ENCODE data around the gene TBX1. TPM values are rescaled to one million over a fixed set of nuclear protein-coding genes. Genes with fewer than 3 reads are reported as not detected.

TBX1 gene
- polyA plus RNA-seq, 3 donors = 0.25 to 0.95 (median 0.67) TPM

- no peak for DNase-seq (ENCODE audit: extremely low read depth in 1 of 11, low read depth in 9 of 11, low spot score in 4 of 11)
These were observed 1.0 kb upstream of the TBX1 start for GRCh38 chr22:19759427-19760057.

- no peak for DNase-seq (ENCODE audit: extremely low read depth in 1 of 11, low read depth in 9 of 11, low spot score in 4 of 11)
These were observed 560 bp downstream of the TBX1 start for GRCh38 chr22:19760951-19761724.

DNA sequence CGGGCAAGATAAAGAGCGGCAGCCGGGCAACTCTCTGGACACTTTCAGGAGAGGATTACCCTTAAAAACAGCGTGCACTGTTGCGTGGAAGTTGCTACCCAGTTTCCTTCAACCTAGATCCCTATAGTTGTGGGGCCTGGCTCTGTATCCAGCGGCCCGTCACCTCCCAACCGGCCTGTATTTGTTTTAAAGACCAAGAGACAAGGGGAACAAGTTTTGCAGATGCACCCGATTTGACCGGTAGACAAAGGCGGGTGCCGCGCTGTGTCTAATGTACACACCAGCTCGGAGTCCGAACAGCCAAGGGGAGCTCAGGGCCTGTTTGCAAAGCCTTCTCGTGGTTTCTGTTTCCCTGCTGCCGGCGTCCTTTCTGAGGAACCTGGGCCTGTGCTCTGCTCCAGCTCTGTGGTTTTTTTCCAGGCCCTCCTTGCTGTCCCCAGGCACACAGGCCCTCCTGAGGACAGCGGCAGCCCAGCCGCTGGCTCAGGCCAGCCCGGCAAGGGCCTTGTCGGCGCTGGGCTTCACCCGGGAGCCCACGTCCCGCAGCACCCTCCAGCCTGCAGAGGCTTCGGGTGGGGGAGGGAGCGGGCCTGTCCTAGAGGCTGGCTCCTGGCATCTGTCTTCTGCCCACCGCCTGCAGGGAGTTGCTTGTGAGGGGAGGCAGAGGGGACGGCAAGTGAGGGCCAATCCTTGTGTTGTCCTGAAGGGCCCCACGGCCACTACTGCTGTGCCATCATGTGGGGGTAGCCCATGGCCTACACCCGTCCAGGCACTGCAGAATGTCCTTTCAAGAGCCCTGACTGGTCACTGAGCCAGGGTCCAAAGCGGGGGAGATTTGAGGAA lies 1.4 kb downstream of the TBX1 start:
- DNase-seq (ENCODE audit: extremely low read depth in 1 of 11, low read depth in 9 of 11, low spot score in 4 of 11) = no peak

DNA sequence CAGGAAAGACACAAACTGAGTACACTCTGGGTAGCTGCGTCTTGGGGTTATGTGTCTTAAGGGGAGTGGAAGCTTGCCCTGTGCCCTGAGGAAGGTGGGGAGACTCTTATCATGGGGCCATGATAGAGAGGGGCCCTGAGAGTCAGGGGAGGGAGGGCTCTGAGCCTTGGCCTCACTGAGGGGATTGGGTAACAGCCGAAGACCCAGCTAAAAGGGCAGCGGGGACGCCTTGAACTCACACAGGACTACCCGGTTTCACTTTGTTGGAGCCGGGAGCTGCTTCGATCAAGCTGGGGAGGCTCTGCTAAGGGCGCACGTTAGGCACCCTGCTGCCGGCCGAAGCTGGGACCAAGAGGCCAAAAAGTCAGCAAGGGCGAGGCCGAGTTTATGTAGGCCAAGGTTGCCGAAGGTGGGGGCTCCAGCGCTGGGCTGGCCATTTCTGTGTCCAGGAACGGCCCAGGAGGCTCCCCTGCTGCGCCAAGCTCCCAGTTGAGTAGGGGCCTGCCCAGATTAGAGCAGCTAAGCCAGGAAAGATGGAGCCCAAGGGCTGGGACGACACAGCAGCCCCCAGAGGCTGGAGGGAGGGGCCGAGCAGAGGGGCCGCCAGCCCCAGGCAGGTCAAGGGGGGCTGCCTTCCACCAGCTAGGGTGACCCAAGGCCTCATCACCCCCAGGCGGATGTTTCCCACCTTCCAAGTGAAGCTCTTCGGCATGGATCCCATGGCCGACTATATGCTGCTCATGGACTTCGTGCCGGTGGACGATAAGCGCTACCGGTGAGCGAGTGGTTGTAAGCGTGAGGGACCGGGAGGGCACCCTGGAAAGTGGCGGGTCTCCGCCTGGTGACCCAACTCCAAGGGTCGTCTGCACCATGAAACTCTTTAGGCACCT lies 2.2 kb downstream of the TBX1 start:
- DNase-seq (ENCODE audit: extremely low read depth in 1 of 11, low read depth in 9 of 11, low spot score in 4 of 11) = no peak

GRCh38 chr22:19763458-19764298 lies 3.1 kb downstream of the TBX1 start:
- no peak for DNase-seq (ENCODE audit: extremely low read depth in 1 of 11, low read depth in 9 of 11, low spot score in 4 of 11)

DNA sequence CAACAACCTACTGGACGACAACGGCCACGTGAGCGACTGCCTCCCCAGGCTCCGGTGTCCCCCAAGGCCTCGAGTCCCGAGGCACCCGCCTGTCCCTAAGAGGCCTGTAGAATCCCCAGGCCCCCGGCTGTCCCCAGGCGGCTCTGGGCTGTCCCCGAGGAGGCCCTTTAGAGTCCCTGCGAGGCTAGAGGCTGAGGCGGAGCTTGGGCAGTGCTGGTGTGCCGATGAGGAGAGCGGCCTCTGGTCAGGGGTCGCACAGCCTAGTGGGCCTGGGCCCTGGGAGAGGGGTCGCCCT lies 3.7 kb downstream of the TBX1 start:
- DNase-seq (ENCODE audit: extremely low read depth in 1 of 11, low read depth in 9 of 11, low spot score in 4 of 11) = no peak

DNA sequence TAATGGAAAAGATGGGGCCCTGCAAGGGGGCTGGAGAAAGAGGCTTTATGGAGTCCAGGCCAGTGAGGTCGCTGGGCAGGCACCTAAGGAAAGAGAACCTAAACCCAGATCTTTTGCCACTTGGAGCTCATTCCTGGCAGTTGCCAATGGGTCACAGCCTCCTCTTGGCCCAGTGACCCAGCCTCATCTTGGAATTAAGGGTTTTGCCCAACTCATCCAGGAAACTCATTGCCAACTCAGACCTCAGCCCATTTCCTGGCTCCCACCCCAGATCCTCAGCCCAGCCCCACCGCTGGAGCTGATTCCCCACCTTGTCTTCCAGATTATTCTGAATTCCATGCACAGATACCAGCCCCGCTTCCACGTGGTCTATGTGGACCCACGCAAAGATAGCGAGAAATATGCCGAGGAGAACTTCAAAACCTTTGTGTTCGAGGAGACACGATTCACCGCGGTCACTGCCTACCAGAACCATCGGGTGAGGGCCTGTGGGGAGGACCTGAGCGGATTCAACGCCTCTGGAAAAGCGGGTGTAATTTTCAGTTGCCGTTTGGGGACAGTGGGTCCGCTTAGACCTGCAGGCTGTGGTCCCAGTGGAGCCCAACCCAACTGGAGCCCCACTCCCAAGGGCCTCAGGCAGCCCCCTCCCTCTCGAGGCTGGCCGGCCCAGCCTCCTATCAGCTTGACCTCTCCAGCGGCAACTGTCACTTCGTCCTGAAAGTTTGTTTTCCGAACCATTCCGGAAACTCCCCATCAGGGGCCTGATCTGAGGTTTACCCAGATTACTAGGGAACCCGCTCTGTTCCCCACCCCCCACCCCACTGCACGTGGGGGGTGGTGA lies 4.3 kb downstream of the TBX1 start:
- DNase-seq (ENCODE audit: extremely low read depth in 1 of 11, low read depth in 9 of 11, low spot score in 4 of 11) = no peak

- no peak for DNase-seq (ENCODE audit: extremely low read depth in 1 of 11, low read depth in 9 of 11, low spot score in 4 of 11)
These were observed 5.1 kb downstream of the TBX1 start for GRCh38 chr22:19765477-19766239.

DNA sequence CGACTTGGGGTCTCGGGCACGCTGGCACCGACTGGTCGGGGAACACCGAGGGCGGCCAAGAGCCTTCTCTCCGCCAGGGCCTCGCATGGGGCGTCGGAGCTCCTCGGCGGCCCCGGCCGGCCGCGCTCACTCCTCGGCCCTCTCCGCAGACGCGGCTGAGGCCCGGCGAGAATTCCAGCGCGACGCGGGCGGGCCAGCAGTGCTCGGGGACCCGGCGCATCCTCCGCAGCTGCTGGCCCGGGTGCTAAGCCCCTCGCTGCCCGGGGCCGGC lies 5.6 kb downstream of the TBX1 start:
- no peak for DNase-seq (ENCODE audit: extremely low read depth in 1 of 11, low read depth in 9 of 11, low spot score in 4 of 11)

- no peak for DNase-seq (ENCODE audit: extremely low read depth in 1 of 11, low read depth in 9 of 11, low spot score in 4 of 11)
These were observed 6.2 kb downstream of the TBX1 start for GRCh38 chr22:19766511-19767426.

DNA sequence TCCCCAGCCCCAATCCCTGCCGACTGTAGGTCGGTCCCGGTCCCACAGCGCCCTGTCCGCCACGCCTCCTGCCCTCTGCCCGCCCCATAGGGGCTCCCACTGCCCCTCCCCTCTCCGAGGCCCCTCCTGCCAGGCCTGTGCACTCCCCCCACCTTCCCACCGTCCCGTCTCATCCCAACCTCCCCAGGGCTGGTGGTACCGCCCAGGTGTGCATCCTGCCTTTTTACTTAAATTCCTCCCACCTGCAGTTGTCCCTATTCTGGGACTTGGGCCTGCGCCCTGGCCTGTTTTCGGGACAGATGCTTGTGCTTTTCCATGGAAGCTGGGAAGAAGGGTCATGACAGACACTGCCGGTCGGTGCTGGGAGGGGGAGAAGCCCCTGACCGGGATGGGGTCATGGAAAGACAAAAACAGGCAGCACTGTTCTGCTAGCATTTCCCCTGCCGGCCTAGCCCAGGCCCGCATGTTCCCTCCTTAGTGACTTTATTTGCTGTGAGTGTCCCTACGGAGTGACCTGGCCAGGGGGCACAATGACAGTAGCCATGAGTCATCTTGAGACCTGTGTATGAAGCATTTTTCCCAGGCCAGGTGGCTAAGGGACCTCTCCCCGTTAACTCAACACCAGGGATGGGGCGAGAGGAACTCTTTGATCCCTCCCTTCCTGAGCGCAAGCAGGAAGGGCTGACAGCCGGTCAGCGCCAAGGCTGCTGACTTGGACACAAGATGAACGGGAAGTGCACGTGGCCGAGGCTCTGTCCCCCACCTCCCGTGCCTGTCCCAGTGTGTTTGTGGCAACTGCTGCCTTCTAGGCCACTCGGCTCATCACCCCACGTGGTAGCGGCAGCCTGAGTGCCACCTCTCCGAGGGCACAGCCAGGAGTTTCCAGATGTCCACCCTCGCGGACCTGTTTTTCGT lies 7.1 kb downstream of the TBX1 start:
- no peak for DNase-seq (ENCODE audit: extremely low read depth in 1 of 11, low read depth in 9 of 11, low spot score in 4 of 11)

DNA sequence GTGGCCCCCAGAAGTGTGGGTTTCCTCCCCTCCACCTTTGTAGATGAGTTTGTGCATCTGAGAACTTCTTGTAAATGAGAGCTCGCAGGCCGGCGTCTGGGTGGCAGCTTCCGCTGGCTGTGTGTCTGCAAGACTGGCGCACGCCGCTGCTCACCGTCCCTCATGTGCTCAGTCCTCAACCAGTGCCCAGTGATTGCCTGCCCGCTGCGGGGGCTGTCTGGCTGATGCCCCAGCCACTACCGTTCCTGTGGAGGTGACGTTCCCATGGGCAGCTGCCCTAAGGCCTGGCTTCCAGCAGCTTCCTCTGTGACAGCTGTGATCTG lies 8.8 kb downstream of the TBX1 start:
- no peak for DNase-seq (ENCODE audit: extremely low read depth in 1 of 11, low read depth in 9 of 11, low spot score in 4 of 11)

GRCh38 chr22:19770349-19771220 lies 10.0 kb downstream of the TBX1 start:
- DNase-seq (ENCODE audit: extremely low read depth in 1 of 11, low read depth in 9 of 11, low spot score in 4 of 11) = no peak

- DNase-seq (ENCODE audit: extremely low read depth in 1 of 11, low read depth in 9 of 11, low spot score in 4 of 11) = no peak
These were observed 11.8 kb downstream of the TBX1 start for GRCh38 chr22:19772422-19772672.

All from renal cortex interstitium (tissue), 11 donors.